SU-DHL-6 (cell line): ENCODE data around the gene SLC38A8.

Experiments used
- H2AFZ ChIP-seq: fragments of 200-600 bp; sonication (generic); 2 replicates; pipeline ENCODE4 v1.6.1; 2014; ENCODE audit warnings: low read depth, mild to moderate bottlenecking, moderate library complexity, mixed read lengths, antibody characterized with exemption, low read length; ENCODE audit not compliant: severe bottlenecking
- H3F3A ChIP-seq: fragments of 200-600 bp; shearing (Covaris generic); 2 replicates; pipeline ENCODE4 v1.6.0; 2016; ENCODE audit warnings: antibody characterized with exemption, mild to moderate bottlenecking; ENCODE audit not compliant: insufficient read depth
- H3K27ac ChIP-seq: fragments of 200-600 bp; sonication (generic); 2 replicates; pipeline ENCODE4 v1.5.1; 2016; ENCODE audit warnings: low read depth, mild to moderate bottlenecking, low read length, moderate library complexity, mixed read lengths
- H3K27me3 ChIP-seq: fragments of 200-600 bp; sonication (generic), shearing (Covaris generic); 2 replicates; pipeline ENCODE4 v1.6.0; 2014; ENCODE audit warnings: mild to moderate bottlenecking, low read length
- H3K36me3 ChIP-seq: fragments of 200-600 bp; sonication (generic); 2 replicates; pipeline ENCODE4 v1.6.1; 2014; ENCODE audit warnings: mild to moderate bottlenecking, low read length, mixed read lengths
- H3K4me2 ChIP-seq: fragments of 300-600, 200-600 bp; shearing (Covaris generic), sonication (generic); 2 replicates; pipeline ENCODE4 v1.6.0; 2014; ENCODE audit warnings: low read length, low read depth, mild to moderate bottlenecking; ENCODE audit not compliant: poor library complexity, severe bottlenecking
- H3K4me3 ChIP-seq: fragments of 200-600 bp; sonication (generic); 2 replicates; pipeline ENCODE4 v1.5.1; 2014; ENCODE audit warnings: antibody characterized with exemption, low read length, mild to moderate bottlenecking, mixed read lengths; ENCODE audit not compliant: insufficient read depth, poor library complexity, severe bottlenecking
- H3K79me2 ChIP-seq: fragments of 200-600 bp; sonication (generic); 2 replicates; pipeline ENCODE4 v1.6.1; 2014; ENCODE audit warnings: mild to moderate bottlenecking, low read length, moderate library complexity; ENCODE audit not compliant: insufficient read depth
- H3K9ac ChIP-seq: fragments of 200-600 bp; sonication (generic); 2 replicates; pipeline ENCODE4 v1.7.0; 2014; ENCODE audit warnings: mild to moderate bottlenecking, low read length
- H3K9me2 ChIP-seq: fragments of 200-600 bp; sonication (generic); replicated peaks from 2 replicates; pipeline ENCODE4 v1.6.1; 2014; ENCODE audit warnings: low read length; ENCODE audit not compliant: insufficient read depth
- H3K9me3 ChIP-seq: fragments of 200-600 bp; sonication (generic); 2 replicates; pipeline ENCODE4 v1.6.1; 2014; ENCODE audit warnings: low read length, mixed read lengths; ENCODE audit not compliant: insufficient read depth
- H4K20me1 ChIP-seq: fragments of 200-600 bp; sonication (generic); 2 replicates; pipeline ENCODE4 v1.6.1; 2014; ENCODE audit warnings: low read depth, mild to moderate bottlenecking, antibody characterized with exemption, low read length, moderate library complexity, mixed read lengths
- EZH2phosphoT487 ChIP-seq: fragments of 200-600 bp; sonication (generic), shearing (Covaris generic); conservative IDR thresholded peaks from 2 replicates; pipeline ENCODE4 v1.6.1; 2018; ENCODE audit warnings: mild to moderate bottlenecking, antibody characterized with exemption, low read length, moderate library complexity, mixed read lengths
- TF ChIP-seq, protein P1 (sequence below): fragments of 200-600 bp; sonication (generic); IDR thresholded peaks from one replicate; pipeline ENCODE4 v1.5.1; 2017; ENCODE audit warnings: antibody characterized with exemption, mild to moderate bottlenecking, low read length, moderate library complexity; ENCODE audit not compliant: insufficient read depth, poor library complexity, severe bottlenecking

Gene SLC38A8

DNA sequence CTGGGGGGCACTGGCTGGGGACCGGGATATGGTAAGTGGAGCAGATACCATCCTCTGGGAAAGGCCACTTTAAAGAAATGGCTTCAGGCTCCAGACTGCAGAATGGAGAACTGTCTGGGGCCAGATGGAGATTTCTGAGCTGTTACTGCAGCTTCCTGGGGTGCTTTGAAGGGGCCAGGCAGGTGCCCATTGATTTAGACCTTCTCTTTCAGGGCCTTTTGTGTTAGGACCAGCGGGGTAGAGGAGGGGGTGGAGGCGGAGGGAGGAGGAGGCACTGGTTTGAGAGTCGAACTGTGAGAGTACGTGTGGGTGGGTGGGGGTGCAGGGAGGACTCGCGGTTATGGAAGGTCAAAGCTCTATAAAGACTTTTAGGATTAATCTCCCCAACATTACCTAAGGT, 63.2 kb downstream of the SLC38A8 start:
- TF ChIP-seq, protein P1, sequence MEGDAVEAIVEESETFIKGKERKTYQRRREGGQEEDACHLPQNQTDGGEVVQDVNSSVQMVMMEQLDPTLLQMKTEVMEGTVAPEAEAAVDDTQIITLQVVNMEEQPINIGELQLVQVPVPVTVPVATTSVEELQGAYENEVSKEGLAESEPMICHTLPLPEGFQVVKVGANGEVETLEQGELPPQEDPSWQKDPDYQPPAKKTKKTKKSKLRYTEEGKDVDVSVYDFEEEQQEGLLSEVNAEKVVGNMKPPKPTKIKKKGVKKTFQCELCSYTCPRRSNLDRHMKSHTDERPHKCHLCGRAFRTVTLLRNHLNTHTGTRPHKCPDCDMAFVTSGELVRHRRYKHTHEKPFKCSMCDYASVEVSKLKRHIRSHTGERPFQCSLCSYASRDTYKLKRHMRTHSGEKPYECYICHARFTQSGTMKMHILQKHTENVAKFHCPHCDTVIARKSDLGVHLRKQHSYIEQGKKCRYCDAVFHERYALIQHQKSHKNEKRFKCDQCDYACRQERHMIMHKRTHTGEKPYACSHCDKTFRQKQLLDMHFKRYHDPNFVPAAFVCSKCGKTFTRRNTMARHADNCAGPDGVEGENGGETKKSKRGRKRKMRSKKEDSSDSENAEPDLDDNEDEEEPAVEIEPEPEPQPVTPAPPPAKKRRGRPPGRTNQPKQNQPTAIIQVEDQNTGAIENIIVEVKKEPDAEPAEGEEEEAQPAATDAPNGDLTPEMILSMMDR = no peak
- no peak for TF ChIP-seq EZH2phosphoT487
- no peak overlapping the region for H3K27ac ChIP-seq
- no peaks in the 10 kb centered on the region for H3K9me2 ChIP-seq
- no peaks in the 10 kb centered on the region for H3K79me2 ChIP-seq
- no peaks in the 10 kb centered on the region for H3K36me3 ChIP-seq
- no peaks in the 10 kb centered on the region for H4K20me1 ChIP-seq
- H3K27me3 ChIP-seq = no peaks in the 10 kb centered on the region
- H3K4me2 ChIP-seq = no peak overlapping the region
- H2AFZ ChIP-seq = no peak overlapping the region
- no peak overlapping the region for H3K4me3 ChIP-seq
- H3F3A ChIP-seq = no peaks in the 10 kb centered on the region
- H3K9me3 ChIP-seq = 0 out of 2 replicates have a peak, but pooled peaks cover 8% of the 10 kb centered on the region
- no peak overlapping the region for H3K9ac ChIP-seq

DNA sequence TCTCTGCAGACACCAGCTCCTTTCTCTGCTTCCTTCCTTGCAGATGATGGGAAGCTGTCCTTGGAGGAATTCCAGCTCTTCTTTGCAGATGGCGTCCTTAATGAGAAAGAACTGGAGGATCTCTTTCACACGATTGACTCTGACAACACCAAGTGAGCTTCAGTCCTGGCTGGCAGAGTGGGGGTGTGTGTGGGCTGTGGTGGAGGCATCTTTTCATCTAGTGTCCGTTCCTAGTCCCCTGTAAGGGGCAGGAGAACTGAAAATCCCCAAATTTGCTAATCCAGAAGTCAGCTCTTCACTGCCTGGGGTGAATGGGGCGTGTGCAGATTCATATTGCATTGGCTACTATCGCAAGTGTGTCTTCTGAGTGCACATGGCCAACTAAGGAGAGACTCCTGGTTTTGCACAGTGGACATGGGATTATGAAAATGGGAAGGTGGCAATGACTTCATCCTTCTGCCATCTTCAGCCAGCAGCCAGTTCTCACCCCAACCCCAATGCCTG, 64.1 kb downstream of the SLC38A8 start:
- Histone ChIP-seq H4K20me1 (no peaks in the 10 kb centered on the region), H3K36me3 (no peaks in the 10 kb centered on the region), H3K9ac (no peak overlapping the region), H3K9me2 (no peaks in the 10 kb centered on the region), H3K27me3 (no peaks in the 10 kb centered on the region), H3K9me3 (0 out of 2 replicates have a peak, but pooled peaks cover 8% of the 10 kb centered on the region), H3K4me3 (no peak overlapping the region), H3K27ac (no peak overlapping the region), H2AFZ (no peak overlapping the region), H3F3A (no peaks in the 10 kb centered on the region), H3K79me2 (no peaks in the 10 kb centered on the region), H3K4me2 (no peak overlapping the region)
- TF ChIP-seq EZH2phosphoT487 = no peak
- TF ChIP-seq, protein P1 = no peak

DNA sequence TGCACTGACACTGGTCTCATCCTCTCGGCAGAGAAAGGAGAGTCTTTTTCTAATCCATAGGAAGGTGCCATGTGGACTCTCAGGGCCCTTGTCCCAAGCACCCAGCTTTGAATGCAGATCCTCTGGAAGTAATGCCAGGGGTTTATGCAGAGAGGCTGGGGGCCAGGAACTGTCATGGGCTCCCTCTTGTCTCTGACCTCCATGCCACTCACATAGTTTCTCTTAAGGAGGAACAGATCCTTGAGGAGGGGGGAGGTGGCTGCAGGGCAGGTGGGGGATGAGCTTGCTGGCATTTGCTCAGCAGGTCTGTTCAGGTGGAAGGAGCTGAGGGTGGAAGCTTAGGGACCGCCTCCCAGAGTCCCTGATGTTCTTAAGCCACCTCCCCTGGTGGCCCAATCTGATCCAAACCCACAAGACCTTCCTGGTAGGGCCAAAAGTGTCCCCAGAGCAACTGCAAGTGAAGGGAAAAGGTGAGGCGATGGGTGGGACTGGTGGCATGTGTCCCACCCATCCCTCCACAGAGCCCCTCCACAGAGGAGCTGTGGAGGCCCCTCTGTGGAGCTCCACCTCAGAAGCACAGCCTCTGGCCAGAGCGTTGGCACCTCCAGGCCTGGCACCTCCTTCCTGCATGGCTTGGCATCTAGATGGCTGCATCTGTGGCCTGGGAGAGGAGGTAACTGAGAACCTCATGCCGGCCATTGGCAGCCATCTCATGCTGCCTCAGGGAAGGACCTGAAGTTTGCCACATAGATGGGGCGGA, 65.4 kb downstream of the SLC38A8 start:
- H3K9me3 ChIP-seq = 0 out of 2 replicates have a peak, but pooled peaks cover 8% of the 10 kb centered on the region
- TF ChIP-seq, protein P1 = no peak
- TF ChIP-seq EZH2phosphoT487 = no peak

More for the DNA sequence above, 65.4 kb downstream of the SLC38A8 start:
- H3K4me3 ChIP-seq = no peak overlapping the region
- H3K9ac ChIP-seq = no peak overlapping the region
- H3K27me3 ChIP-seq = no peaks in the 10 kb centered on the region
- H3K36me3 ChIP-seq = no peaks in the 10 kb centered on the region
- no peak overlapping the region for H3K4me2 ChIP-seq
- no peaks in the 10 kb centered on the region for H3K79me2 ChIP-seq
- H3K27ac ChIP-seq = no peak overlapping the region
- no peaks in the 10 kb centered on the region for H4K20me1 ChIP-seq
- no peak overlapping the region for H2AFZ ChIP-seq
- no peaks in the 10 kb centered on the region for H3K9me2 ChIP-seq
- no peaks in the 10 kb centered on the region for H3F3A ChIP-seq
